H1 (cell line): ENCODE data around the gene NRIP3. TPM values are rescaled to one million over a fixed set of nuclear protein-coding genes. Genes with fewer than 3 reads are reported as not detected.

Source experiments
- CTCF ChIA-PET: fragments of 300-600 bp; sonication (Branson Sonifier 250); formaldehyde crosslinking; loops from one replicate; lab custom pipeline; 2021; ENCODE audit not compliant: partially characterized antibody; lab: Charles Lee
- POLR2A ChIA-PET: fragments of 300-600 bp; sonication (Branson Sonifier 250); formaldehyde crosslinking; loops from one replicate; lab custom pipeline; 2021; ENCODE audit warnings: inconsistent platforms; ENCODE audit not compliant: partially characterized antibody; lab: Charles Lee
- DNase-seq, 2 experiments: peaks; one replicate each; pipeline versions ENCODE4 v3.0.0 to v3.0.0-alpha.2; 2010 to 2022; ENCODE audit warnings: low spot score in 2 of 2, low read depth in 1 of 2, mixed read lengths in 1 of 2
- FAIRE-seq: peaks from 2 replicates; lab custom pipeline; 2011; peaks lifted over from hg19 to GRCh38; lab: Jason Lieb, UNC
- H2AFZ ChIP-seq: 2 replicates; pipeline ENCODE4 v1.8.1; 2012; ENCODE audit warnings: low read length, inconsistent platforms
- H2AK5ac ChIP-seq: 2 replicates; pipeline ENCODE4 v1.6.1; 2013; ENCODE audit warnings: low read depth, low read length
- H2BK120ac ChIP-seq: replicated peaks from 2 replicates; pipeline ENCODE3; 2013; ENCODE audit warnings: low read depth, low read length, inconsistent platforms
- H2BK12ac ChIP-seq: 2 replicates; pipeline ENCODE4 v1.6.1; 2013; ENCODE audit warnings: low read depth, low read length
- H2BK15ac ChIP-seq: 2 replicates; pipeline ENCODE4 v1.6.1; 2013; ENCODE audit warnings: low read length
- H2BK20ac ChIP-seq: 2 replicates; pipeline ENCODE4 v1.6.1; 2013; ENCODE audit warnings: low read length
- H2BK5ac ChIP-seq: 2 replicates; pipeline ENCODE4 v1.6.1; 2013; ENCODE audit warnings: low read depth, low read length
- H3K14ac ChIP-seq: 2 replicates; pipeline ENCODE4 v1.6.1; 2013; ENCODE audit warnings: inconsistent platforms; ENCODE audit not compliant: insufficient read length
- H3K18ac ChIP-seq: 2 replicates; pipeline ENCODE4 v1.6.1; 2013; ENCODE audit warnings: low read length; ENCODE audit errors: extremely low read depth
- H3K23ac ChIP-seq: 2 replicates; pipeline ENCODE4 v1.6.1; 2013; ENCODE audit warnings: inconsistent platforms; ENCODE audit not compliant: insufficient read length
- H3K23me2 ChIP-seq: 2 replicates; pipeline ENCODE4 v1.6.1; 2013; ENCODE audit warnings: low read depth, low read length
- H3K27ac ChIP-seq: 2 replicates; pipeline ENCODE4 v1.6.1; 2011; ENCODE audit warnings: low read depth, low read length, inconsistent platforms
- H3K27me3 ChIP-seq, 4 experiments: replicated peaks in 1 of 4; 1 replicate in 1 of 4; 2 replicates in 3 of 4; pipeline versions ENCODE4 v1.6.1 to v1.8.1; 2011 to 2013; ENCODE audit warnings: low read length in 3 of 4, mild to moderate bottlenecking in 3 of 4, inconsistent platforms in 2 of 4, mixed read lengths in 2 of 4, moderate library complexity in 1 of 4; ENCODE audit not compliant: control insufficient read depth in 3 of 4, insufficient read depth in 3 of 4; ENCODE audit errors: extremely low read depth in 1 of 4
- H3K36me3 ChIP-seq, 4 experiments: 2 replicates each; pipeline versions ENCODE4 v1.6.1 to v1.8.1; 2011 to 2013; ENCODE audit warnings: mild to moderate bottlenecking in 4 of 4, low read length in 3 of 4, moderate library complexity in 2 of 4, control low read depth in 1 of 4, inconsistent platforms in 1 of 4; ENCODE audit not compliant: insufficient read depth in 4 of 4, control insufficient read depth in 2 of 4
- H3K4ac ChIP-seq: replicated peaks from 2 replicates; pipeline ENCODE3; 2013; ENCODE audit warnings: low read length, low read depth, mixed read lengths, inconsistent platforms; ENCODE audit not compliant: insufficient read length
- H3K4me1 ChIP-seq, 4 experiments: replicated peaks in 1 of 4; 1 replicate in 1 of 4; 2 replicates in 3 of 4; pipeline versions ENCODE4 v1.6.1 to v1.8.1; 2011 to 2013; ENCODE audit warnings: low read length in 3 of 4, inconsistent platforms in 2 of 4, mixed read lengths in 1 of 4; ENCODE audit not compliant: insufficient read depth in 4 of 4, control insufficient read depth in 3 of 4
- H3K4me2 ChIP-seq, 2 experiments: 2 replicates each; pipeline versions ENCODE4 v1.6.1 to v1.8.1; 2011 to 2013; ENCODE audit warnings: low read depth in 2 of 2, low read length in 2 of 2, control low read depth in 1 of 2, inconsistent platforms in 1 of 2, mild to moderate bottlenecking in 1 of 2; ENCODE audit not compliant: insufficient read depth in 1 of 2
- H3K4me3 ChIP-seq, 4 experiments: fragments of 200-600, 300-600 bp in 1 of 4; sonication (generic), shearing (Covaris generic), sonication (Bioruptor Twin) in 1 of 4; 2 replicates each; pipeline versions ENCODE4 v1.5.1 to v1.8.1; 2011 to 2016; ENCODE audit warnings: low read length in 4 of 4, low read depth in 3 of 4, control low read depth in 2 of 4, inconsistent platforms in 2 of 4, mild to moderate bottlenecking in 2 of 4, mixed read lengths in 1 of 4, moderate library complexity in 1 of 4; ENCODE audit not compliant: insufficient read depth in 2 of 4; ENCODE audit errors: extremely low read depth in 1 of 4
- H3K56ac ChIP-seq: replicated peaks from 2 replicates; pipeline ENCODE3; 2013; ENCODE audit warnings: low read depth, mild to moderate bottlenecking, mixed read lengths, low read length, inconsistent platforms; ENCODE audit not compliant: insufficient read length
- H3K79me1 ChIP-seq: 2 replicates; pipeline ENCODE4 v1.6.1; 2013; ENCODE audit warnings: low read depth, low read length, control low read depth
- H3K79me2 ChIP-seq, 2 experiments: 2 replicates each; pipeline versions ENCODE4 v1.6.1 to v1.8.1; 2012 to 2013; ENCODE audit warnings: low read length in 2 of 2, mild to moderate bottlenecking in 2 of 2, inconsistent platforms in 1 of 2; ENCODE audit not compliant: insufficient read depth in 2 of 2, control insufficient read depth in 1 of 2
- H3K9ac ChIP-seq, 4 experiments: replicated peaks in 1 of 4; 1 replicate in 1 of 4; 2 replicates in 3 of 4; pipeline versions ENCODE4 v1.6.1 to v1.8.1; 2011 to 2013; ENCODE audit warnings: low read depth in 3 of 4, low read length in 3 of 4, control low read depth in 2 of 4, mild to moderate bottlenecking in 2 of 4, moderate library complexity in 2 of 4, inconsistent platforms in 1 of 4; ENCODE audit errors: extremely low read depth in 1 of 4
- H3K9me3 ChIP-seq, 2 experiments: 2 replicates each; pipeline versions ENCODE4 v1.6.1 to v1.8.1; 2012 to 2013; ENCODE audit warnings: mild to moderate bottlenecking in 2 of 2, moderate library complexity in 2 of 2, control low read depth in 1 of 2, inconsistent platforms in 1 of 2, low read depth in 1 of 2, low read length in 1 of 2, mixed read lengths in 1 of 2; ENCODE audit not compliant: insufficient read depth in 2 of 2
- H4K20me1 ChIP-seq, 2 experiments: replicated peaks in 1 of 2; 2 replicates each; pipeline versions ENCODE3 to v1.8.1; 2011 to 2013; ENCODE audit warnings: inconsistent platforms in 2 of 2, low read length in 2 of 2, mild to moderate bottlenecking in 1 of 2; ENCODE audit not compliant: insufficient read depth in 2 of 2, control insufficient read depth in 1 of 2
- H4K5ac ChIP-seq: 2 replicates; pipeline ENCODE4 v1.6.1; 2013; ENCODE audit warnings: low read length, low read depth, mixed read lengths, inconsistent platforms; ENCODE audit not compliant: insufficient read length
- H4K8ac ChIP-seq: 2 replicates; pipeline ENCODE4 v1.8.0; 2013; ENCODE audit warnings: mild to moderate bottlenecking, moderate library complexity, low read length, inconsistent platforms; ENCODE audit not compliant: insufficient read depth; ENCODE audit errors: extremely low read depth
- H4K91ac ChIP-seq: replicated peaks from 2 replicates; pipeline ENCODE3; 2013; ENCODE audit warnings: low read length, mixed read lengths, inconsistent platforms; ENCODE audit not compliant: insufficient read length
- CHD1 ChIP-seq: IDR thresholded peaks from 2 replicates; pipeline ENCODE4 v1.6.1; 2012; ENCODE audit warnings: low read depth, low read length, improper control_type of control experiment
- NRF1 ChIP-seq: IDR thresholded peaks from 2 replicates; pipeline ENCODE4 v1.6.1; 2011; ENCODE audit warnings: mild to moderate bottlenecking, low read depth, low read length, improper control_type of control experiment
- PHF8 ChIP-seq: fragments of 200-600 bp; sonication (generic); conservative IDR thresholded peaks from 2 replicates; pipeline ENCODE4 v1.7.1; 2012; ENCODE audit warnings: low read depth, mild to moderate bottlenecking, inconsistent platforms, low read length, moderate library complexity
- RBBP5 ChIP-seq: IDR thresholded peaks from 2 replicates; pipeline ENCODE4 v1.7.1; 2012; ENCODE audit warnings: low read depth, mild to moderate bottlenecking, inconsistent platforms, low read length, moderate library complexity, borderline replicate concordance
- RNF2 ChIP-seq: fragments of 200-900, 300-1000 bp; sonication (generic); IDR thresholded peaks from 2 replicates; pipeline ENCODE4 v1.7.1; 2016; ENCODE audit warnings: borderline replicate concordance, low read depth, mild to moderate bottlenecking, antibody characterized with exemption, low read length; ENCODE audit not compliant: poor library complexity, severe bottlenecking; ENCODE audit errors: missing control alignments
- WGBS, 2 experiments: shearing (Covaris generic) in 1 of 2; methylation state at CpG; one replicate each; pipeline versions ENCODE4 v1.1.6 to v1.1.7; 2013 to 2015; ENCODE audit warnings: low lambda C conversion rate in 2 of 2, mixed read lengths in 2 of 2, inconsistent platforms in 1 of 2, low coverage in 1 of 2, missing lambda C conversion rate in 1 of 2; ENCODE audit not compliant: insufficient replicate concordance in 2 of 2, insufficient coverage in 1 of 2, insufficient read length in 1 of 2; ENCODE audit errors: extremely low coverage in 1 of 2, missing lambda C conversion rate in 1 of 2; 5-methylcytosine and 5-hydroxymethylcytosine counted together
- polyA plus RNA-seq, 7 experiments: library from polyadenylated mRNA; depleted of rRNA in 3 of 7; stranded (reverse) in 5 of 7; unstranded in 2 of 7; fragments of >200 nt in 5 of 7; fragments of 200-250 nt in 2 of 7; gene quantifications; 1 replicate in 5 of 7; 2 replicates in 1 of 7; 4 replicates in 1 of 7; pipeline versions ENCODE4 v1.2.1 to v1.2.3, GENCODE V29; 2011 to 2013; ENCODE audit warnings: missing spikeins in 2 of 7, mixed read lengths in 2 of 7
- total RNA-seq: library from RNA; stranded (reverse); fragmentation: NEBNext Ultra II Directional; extraction: Animal tissue kit (Norgen Biotek cat#: 25700); gene quantifications from 2 replicates; pipeline ENCODE4 v1.2.1, GENCODE V29; 2021

NRIP3 gene
- total and polyA plus RNA-seq, 2 of the 8 experiments (the other 6 are each of a cell fraction or from before 2014, with no cell fraction given) = 3.9 to 7.1 TPM

GRCh38 chr11:9029422-9029821 lies 25.6 kb upstream of the NRIP3 start:
- CTCF ChIA-PET = interaction anchor here (0.5 to 8.1 kb wide), 12 partner anchors 10 to 1348 kb away, joined by 3 to 90 read pairs (median 5); no protein-coding TSS in a partner anchor
- Histone ChIP-seq H3K23ac (no peak overlapping the region), H4K20me1 (no peaks in the 10 kb centered on the region), H2BK12ac (no peak overlapping the region), H3K14ac (no peak overlapping the region), H3K79me1 (no peaks in the 10 kb centered on the region), H2BK120ac (no peak overlapping the region), H3K4me3 (no peak overlapping the region), H3K23me2 (no peaks in the 10 kb centered on the region), H3K79me2 (no peaks in the 10 kb centered on the region), H3K9ac (no peak overlapping the region), H2BK20ac (no peak overlapping the region), H3K27me3 (no peaks in the 10 kb centered on the region), H3K27ac (no peak overlapping the region), H3K9me3 (no peaks in the 10 kb centered on the region), H4K8ac (no peak overlapping the region), H3K56ac (no peak overlapping the region), H2AK5ac (no peak overlapping the region), H3K4me2 (no peak overlapping the region), H3K18ac (no peak overlapping the region), H4K5ac (no peak overlapping the region), H2BK15ac (no peak overlapping the region), H3K36me3 (no peaks in the 10 kb centered on the region), H2AFZ (no peak overlapping the region), H2BK5ac (no peak overlapping the region), H3K4me1 (no peaks in the 10 kb centered on the region; a peak in 2 of 7 replicates), H3K4ac (no peak overlapping the region), H4K91ac (no peak overlapping the region)
- 91% methylated on average over 7 of the region's 7 CpGs; no CpG with 5 or more reads in 1 of the 2 experiments for WGBS, 2 experiments
- DNase-seq = no peak
- POLR2A ChIA-PET = no interaction called here
- FAIRE-seq = no peak
- TF ChIP-seq RBBP5 = no peak
- TF ChIP-seq NRF1 = no peak
- no peak for TF ChIP-seq RNF2
- no peak for TF ChIP-seq CHD1
- TF ChIP-seq PHF8 = no peak
